Measurements from ENCODE around the gene TMEM178B.

The TMEM178B gene

DNA sequence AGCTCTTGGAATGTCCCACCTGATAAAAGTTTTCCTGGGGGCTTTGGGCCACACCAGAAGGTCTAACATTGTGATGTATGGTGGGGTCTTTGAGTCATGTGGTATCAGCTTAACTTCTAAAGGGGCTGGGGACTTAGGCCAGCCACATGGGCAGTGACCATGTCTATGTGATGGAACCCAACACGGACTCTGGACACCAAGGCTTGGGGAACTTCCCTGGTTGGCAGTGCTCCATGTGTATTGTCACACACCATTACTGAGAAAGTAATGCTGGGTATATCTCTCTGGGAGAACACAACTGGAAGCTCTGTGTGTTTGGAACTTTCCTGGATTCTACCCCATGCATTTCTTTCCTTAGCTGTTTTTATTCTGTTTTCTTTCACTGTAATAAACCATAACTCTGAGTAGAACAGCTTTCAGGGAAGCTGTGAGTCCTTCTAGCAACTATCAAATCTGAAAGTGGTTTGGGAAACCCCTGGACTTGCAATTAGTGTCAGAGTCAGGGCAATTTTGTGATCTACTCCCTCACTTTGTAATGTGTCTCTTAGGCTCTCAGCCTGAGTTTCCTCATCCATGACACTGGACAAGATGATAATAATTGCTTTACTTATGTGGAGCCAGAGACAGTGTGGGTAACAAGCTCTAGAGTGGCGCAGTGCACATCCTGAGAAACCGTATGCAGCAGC lies 448.9 kb downstream of the TMEM178B start:
- H3K4me3 ChIP-seq (replicated peaks; ENCODE audit: low read depth, low read length) = no peak overlapping the region
- TF ChIP-seq, protein P1, sequence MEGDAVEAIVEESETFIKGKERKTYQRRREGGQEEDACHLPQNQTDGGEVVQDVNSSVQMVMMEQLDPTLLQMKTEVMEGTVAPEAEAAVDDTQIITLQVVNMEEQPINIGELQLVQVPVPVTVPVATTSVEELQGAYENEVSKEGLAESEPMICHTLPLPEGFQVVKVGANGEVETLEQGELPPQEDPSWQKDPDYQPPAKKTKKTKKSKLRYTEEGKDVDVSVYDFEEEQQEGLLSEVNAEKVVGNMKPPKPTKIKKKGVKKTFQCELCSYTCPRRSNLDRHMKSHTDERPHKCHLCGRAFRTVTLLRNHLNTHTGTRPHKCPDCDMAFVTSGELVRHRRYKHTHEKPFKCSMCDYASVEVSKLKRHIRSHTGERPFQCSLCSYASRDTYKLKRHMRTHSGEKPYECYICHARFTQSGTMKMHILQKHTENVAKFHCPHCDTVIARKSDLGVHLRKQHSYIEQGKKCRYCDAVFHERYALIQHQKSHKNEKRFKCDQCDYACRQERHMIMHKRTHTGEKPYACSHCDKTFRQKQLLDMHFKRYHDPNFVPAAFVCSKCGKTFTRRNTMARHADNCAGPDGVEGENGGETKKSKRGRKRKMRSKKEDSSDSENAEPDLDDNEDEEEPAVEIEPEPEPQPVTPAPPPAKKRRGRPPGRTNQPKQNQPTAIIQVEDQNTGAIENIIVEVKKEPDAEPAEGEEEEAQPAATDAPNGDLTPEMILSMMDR (IDR thresholded peaks at IDR 0.05; ENCODE audit: low read depth, low read length, missing control alignments) = no peak
- no peak for DNase-seq (ENCODE audit: extremely low read depth, low read depth)

DNA sequence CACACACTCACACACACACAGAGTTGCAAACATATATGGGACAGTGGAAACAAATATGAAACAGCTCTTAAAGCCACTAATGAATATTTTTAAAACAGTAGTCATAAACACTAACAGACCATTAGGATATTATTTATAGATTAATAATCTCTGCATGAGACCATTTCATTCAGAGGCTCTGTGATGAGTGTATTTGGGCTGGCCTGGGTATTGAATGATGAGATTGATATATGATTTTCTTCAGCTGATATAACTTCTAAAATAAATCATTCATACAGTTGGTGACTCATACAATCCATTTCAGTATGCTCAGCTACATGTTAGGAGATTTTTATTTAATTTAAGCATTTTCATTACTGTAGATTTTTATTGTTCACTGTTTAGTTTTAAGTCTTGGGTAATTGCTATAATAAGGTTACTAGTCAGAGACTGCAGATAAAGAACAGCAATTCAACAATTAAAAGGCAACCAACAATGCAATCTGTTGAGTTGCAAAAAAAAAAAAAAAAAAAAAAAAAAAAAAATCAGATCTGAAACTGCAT lies 452.2 kb downstream of the TMEM178B start:
- no peak overlapping the region for H3K4me3 ChIP-seq (replicated peaks; ENCODE audit: low read depth, low read length)
- TF ChIP-seq, protein P1 (IDR thresholded peaks at IDR 0.05; ENCODE audit: low read depth, low read length, missing control alignments) = no peak

DNA sequence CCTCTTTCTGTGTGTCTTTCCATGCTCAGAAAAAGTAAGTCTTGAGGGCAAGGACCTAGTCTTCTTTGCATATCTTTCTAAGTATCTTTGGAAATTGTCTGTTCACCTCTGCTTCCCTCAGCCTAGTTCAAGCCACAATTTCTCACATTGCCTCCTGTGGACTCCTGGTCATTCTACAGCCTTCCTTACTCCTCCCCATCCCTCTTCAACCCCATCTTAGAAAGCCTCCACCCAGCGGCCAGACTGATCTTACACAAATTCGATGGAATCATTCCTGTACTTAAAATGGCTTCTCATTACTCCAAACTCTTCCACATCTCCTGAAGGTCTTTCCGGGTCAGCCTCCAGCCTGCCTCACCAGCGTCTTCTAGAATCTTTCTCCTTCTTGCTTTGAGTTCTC lies 453.2 kb downstream of the TMEM178B start:
- DNase-seq (ENCODE audit: extremely low read depth, low read depth) = no peak
- no peak overlapping the region for H3K4me3 ChIP-seq (replicated peaks; ENCODE audit: low read depth, low read length)
- TF ChIP-seq, protein P1 (IDR thresholded peaks at IDR 0.05; ENCODE audit: low read depth, low read length, missing control alignments) = no peak

More for the DNA sequence above, 452.2 kb downstream of the TMEM178B start:
- DNase-seq (ENCODE audit: extremely low read depth, low read depth) = no peak

DNA sequence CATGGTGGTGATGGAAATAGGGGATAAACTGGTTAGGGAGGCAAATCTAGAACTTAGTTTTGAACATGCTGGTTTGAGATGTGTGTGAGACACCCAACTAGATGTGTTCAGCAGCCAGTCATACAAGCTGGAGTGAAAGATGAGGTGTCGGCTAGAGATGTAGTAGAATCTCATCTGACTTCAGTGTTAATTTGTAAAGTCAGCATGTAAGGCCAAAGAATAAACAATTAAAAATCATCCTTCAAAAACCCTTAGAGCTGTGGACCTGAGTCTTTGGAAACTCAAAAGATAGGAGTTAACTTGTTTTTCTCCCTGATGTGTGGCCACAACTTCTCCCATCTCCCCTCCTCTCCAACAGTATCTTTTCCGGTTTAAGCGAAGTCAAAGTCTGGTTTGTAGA lies 454.5 kb downstream of the TMEM178B start:
- no peak for DNase-seq (ENCODE audit: extremely low read depth, low read depth)
- no peak overlapping the region for H3K4me3 ChIP-seq (replicated peaks; ENCODE audit: low read depth, low read length)
- TF ChIP-seq, protein P1 (IDR thresholded peaks at IDR 0.05; ENCODE audit: low read depth, low read length, missing control alignments) = no peak

Data from HFF-Myc (cell line).